SK-N-SH (cell line): ENCODE measurements around the gene GPR146. TPM values are rescaled to one million over a fixed set of nuclear protein-coding genes. Genes with fewer than 3 reads are reported as not detected.

Experiments
- CTCF ChIA-PET: fragments of 300-600, 350-600 bp; formaldehyde crosslinking; extraction: SDS; loops from one replicate; lab custom pipeline; 2021; lab: Yijun Ruan, JAX
- POLR2A ChIA-PET: fragments of 350-600 bp; sonication (Branson Sonifier 250); formaldehyde crosslinking; extraction: SDS; loops from one replicate; lab custom pipeline; 2020; ENCODE audit warnings: antibody characterized with exemption, inconsistent platforms; lab: Yijun Ruan, JAX
- DNase-seq: peaks from one replicate; pipeline ENCODE4 v3.0.0; 2012
- H2AFZ ChIP-seq: fragments of 200-600 bp; sonication (generic); 2 replicates; pipeline ENCODE4 v1.8.1; 2016; ENCODE audit warnings: antibody characterized with exemption, mild to moderate bottlenecking, low read depth
- H3F3A ChIP-seq: fragments of 200-600 bp; sonication (generic); replicated peaks from 2 replicates; pipeline ENCODE3; 2016; ENCODE audit warnings: antibody characterized with exemption, mild to moderate bottlenecking; ENCODE audit not compliant: insufficient read depth
- H3K27ac ChIP-seq, 2 experiments: fragments of 200-500 bp in 1 of 2; fragments of 200-600 bp in 1 of 2; sonication (Bioruptor generic) in 1 of 2; sonication (generic), shearing (Covaris generic) in 1 of 2; 2 replicates each; pipeline versions ENCODE4 v1.5.1 to v1.6.1; 2014 to 2016; ENCODE audit warnings: low read depth in 2 of 2, inconsistent platforms in 1 of 2, low read length in 1 of 2, mild to moderate bottlenecking in 1 of 2, mixed read lengths in 1 of 2
- H3K27me3 ChIP-seq: fragments of 200-600 bp; sonication (generic), shearing (Covaris generic); 2 replicates; pipeline ENCODE4 v1.6.1; 2016; ENCODE audit warnings: mixed run types; ENCODE audit not compliant: insufficient read depth
- H3K36me3 ChIP-seq, 2 experiments: fragments of 200-500 bp in 1 of 2; fragments of 200-600 bp in 1 of 2; sonication (Bioruptor generic) in 1 of 2; sonication (generic) in 1 of 2; replicated peaks in 1 of 2; 2 replicates each; pipeline versions ENCODE3 to v1.5.1; 2014 to 2016; ENCODE audit warnings: low read length in 1 of 2, mild to moderate bottlenecking in 1 of 2; ENCODE audit not compliant: insufficient read depth in 2 of 2, control insufficient read depth in 1 of 2
- H3K4me1 ChIP-seq, 2 experiments: fragments of 200-500 bp in 1 of 2; fragments of 200-600 bp in 1 of 2; sonication (Bioruptor generic) in 1 of 2; sonication (generic), shearing (Covaris generic) in 1 of 2; 2 replicates each; pipeline versions ENCODE4 v1.5.1 to v1.6.1; 2014 to 2016; ENCODE audit warnings: low read depth in 1 of 2, low read length in 1 of 2, mixed run types in 1 of 2; ENCODE audit not compliant: insufficient read depth in 2 of 2, control insufficient read depth in 1 of 2
- H3K4me2 ChIP-seq: fragments of 200-600 bp; sonication (generic), shearing (Covaris generic); 2 replicates; pipeline ENCODE4 v1.6.1; 2017; ENCODE audit warnings: mixed run types
- H3K4me3 ChIP-seq, 2 experiments: fragments of 200-500 bp in 1 of 2; fragments of 200-600 bp in 1 of 2; sonication (Bioruptor generic) in 1 of 2; sonication (generic), shearing (Covaris generic) in 1 of 2; 2 replicates each; pipeline versions ENCODE4 v1.5.1 to v1.8.1; 2014 to 2016; ENCODE audit warnings: low read depth in 2 of 2, inconsistent platforms in 1 of 2, low read length in 1 of 2, mild to moderate bottlenecking in 1 of 2, mixed read lengths in 1 of 2, moderate library complexity in 1 of 2
- H3K79me2 ChIP-seq: fragments of 200-600 bp; sonication (generic); 2 replicates; pipeline ENCODE4 v1.8.1; 2017; ENCODE audit warnings: mild to moderate bottlenecking; ENCODE audit not compliant: insufficient read depth
- H3K9ac ChIP-seq: fragments of 200-600 bp; sonication (generic); 2 replicates; pipeline ENCODE4 v1.6.1; 2017; ENCODE audit warnings: mixed run types
- H3K9me2 ChIP-seq: fragments of 200-600 bp; sonication (generic); 2 replicates; pipeline ENCODE4 v1.6.1; 2017; ENCODE audit warnings: mixed run types
- H3K9me3 ChIP-seq: fragments of 200-600 bp; sonication (generic); 2 replicates; pipeline ENCODE4 v1.6.1; 2017; ENCODE audit warnings: mixed run types, mild to moderate bottlenecking, moderate library complexity
- H4K20me1 ChIP-seq: fragments of 200-600 bp; sonication (generic); 2 replicates; pipeline ENCODE4 v1.6.1; 2017; ENCODE audit warnings: mild to moderate bottlenecking, mixed run types; ENCODE audit not compliant: insufficient read depth
- CHD2 ChIP-seq: fragments of 150-350 bp; IDR thresholded peaks from 2 replicates; pipeline ENCODE4 v1.6.1; 2018; ENCODE audit warnings: low read length; ENCODE audit not compliant: partially characterized antibody
- ELF1 ChIP-seq: IDR thresholded peaks from 2 replicates; pipeline ENCODE4 v1.4.0; 2012
- FOXM1 ChIP-seq: IDR thresholded peaks from 2 replicates; pipeline ENCODE4 v1.4.0; 2012; ENCODE audit warnings: low read depth, mild to moderate bottlenecking
- MAX ChIP-seq: IDR thresholded peaks from 2 replicates; pipeline ENCODE4 v1.4.0; 2012; ENCODE audit warnings: low read depth
- MEF2A ChIP-seq: IDR thresholded peaks from 2 replicates; pipeline ENCODE4 v1.4.0; 2012; ENCODE audit warnings: low read depth, borderline replicate concordance
- SMC3 ChIP-seq: IDR thresholded peaks from 2 replicates; pipeline ENCODE4 v1.6.1; 2012; ENCODE audit warnings: low read depth, low read length, improper control_type of control experiment
- YY1 ChIP-seq: IDR thresholded peaks from 2 replicates; pipeline ENCODE4 v1.4.0; 2012; ENCODE audit warnings: low read depth, mild to moderate bottlenecking
- ZBTB33 ChIP-seq: IDR thresholded peaks from 2 replicates; pipeline ENCODE4 v1.4.0; 2012; ENCODE audit warnings: low read depth, borderline replicate concordance
- WGBS: methylation state at CpG from one replicate; pipeline ENCODE4 v1.1.6; 2017; ENCODE audit warnings: low lambda C conversion rate; 5-methylcytosine and 5-hydroxymethylcytosine counted together
- polyA plus RNA-seq, 3 experiments: library from polyadenylated mRNA; depleted of rRNA; stranded (reverse); fragments of >200 nt; gene quantifications; 2 replicates each; pipeline ENCODE4 v1.2.3, GENCODE V29; 2012

Gene GPR146
- polyA plus RNA-seq, 1 of the 3 experiments (the other 2 are of a cell fraction): 1.4 TPM

GRCh38 chr7:1050956-1051690, 6.8 kb downstream of the GPR146 start:
- Histone ChIP-seq H3K4me3 (no peak overlapping the region), H3K4me1 (peaks cover 0 to 47% of the 10 kb centered on the region in 2 experiments; a peak in 1 of 4 replicates), H3K4me2 (no peak overlapping the region), H3K9me2 (no peaks in the 10 kb centered on the region), H3K27me3 (no peaks in the 10 kb centered on the region), H3K9me3 (no peaks in the 10 kb centered on the region), H3F3A (no peaks in the 10 kb centered on the region), H2AFZ (no peak overlapping the region), H3K9ac (no peak overlapping the region), H4K20me1 (peaks cover 36% of the 10 kb centered on the region), H3K79me2 (no peaks in the 10 kb centered on the region; the same call in 1 of the 2 replicates), H3K27ac (no peak overlapping the region), H3K36me3 (no peaks in the 10 kb centered on the region)
- 95% methylated on average over 17 of the region's 22 CpGs for WGBS
- CTCF ChIA-PET: interaction anchor here (0.9 to 27.8 kb wide), 6 partner anchors 16 to 141 kb away, joined by 3 to 756 read pairs (median 6); partner anchors contain the start of gene GPER1
- POLR2A ChIA-PET: interaction anchor here (0.9 kb wide), 1 partner anchor 76 kb away, joined by 3 read pairs; the partner anchor contains the start of gene COX19
- DNase-seq: no peak
- TF ChIP-seq MAX: no peak
- no peak for TF ChIP-seq SMC3
- TF ChIP-seq CHD2: no peak
- TF ChIP-seq MEF2A: no peak
- TF ChIP-seq ZBTB33: no peak

- Histone ChIP-seq H3K36me3 (no peaks in the 10 kb centered on the region), H3K9ac (no peak overlapping the region), H3K27me3 (no peaks in the 10 kb centered on the region), H3K4me3 (no peak overlapping the region), H3K9me2 (no peaks in the 10 kb centered on the region), H3F3A (no peaks in the 10 kb centered on the region), H3K27ac (no peak overlapping the region), H2AFZ (no peak overlapping the region), H3K9me3 (no peaks in the 10 kb centered on the region), H3K4me2 (no peak overlapping the region), H3K79me2 (no peaks in the 10 kb centered on the region; the same call in 1 of the 2 replicates), H4K20me1 (peaks cover 25% of the 10 kb centered on the region), H3K4me1 (peaks cover 0 to 46% of the 10 kb centered on the region in 2 experiments; a peak in 1 of 4 replicates)
- POLR2A ChIA-PET: no interaction called here
- no peak for DNase-seq
- 91% methylated on average over 16 of the region's 20 CpGs for WGBS
- CTCF ChIA-PET: interaction anchor here (1.0 to 27.8 kb wide), 6 partner anchors 15 to 124 kb away, joined by 3 to 756 read pairs (median 6); partner anchors contain the start of gene GPER1
- TF ChIP-seq FOXM1 (no peak), YY1 (no peak), SMC3 (no peak), ELF1 (no peak), ZBTB33 (no peak)
Measured at GRCh38 chr7:1052031-1052818, 7.9 kb downstream of the GPR146 start.
